HG03342 (cell line): ENCODE results near the gene KCNJ1.
A peak's percentile ranks its signal among the peaks of the same experiment; 100 is the strongest.

ENCODE experiments used
- ATAC-seq: cut with Tn5 transposase; IDR thresholded peaks from one replicate; pipeline ENCODE4 v1.9.1; 2021; ENCODE audit warnings: mild to moderate bottlenecking, moderate library complexity; ENCODE audit not compliant: unreplicated experiment

KCNJ1 gene

DNA sequence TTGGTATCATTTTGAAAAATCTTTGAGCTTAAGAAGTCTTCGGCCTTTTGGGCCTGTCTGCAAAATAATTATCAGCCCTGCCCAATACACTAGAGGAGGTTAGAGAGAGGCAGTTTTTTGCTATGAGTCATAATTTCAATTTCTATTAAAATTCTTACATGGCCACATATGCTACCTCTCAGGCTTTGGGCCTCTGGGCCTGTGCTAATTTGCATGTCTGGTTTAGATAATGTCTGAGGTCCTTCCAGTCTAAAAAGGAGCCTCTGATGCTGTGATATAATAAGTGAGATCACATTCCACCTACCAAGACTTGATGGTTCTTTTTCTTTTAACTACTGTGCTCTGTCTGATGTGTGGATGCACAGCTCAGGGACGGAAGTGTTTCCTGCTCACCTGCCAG lies 70.8 kb downstream of the KCNJ1 start:
- ATAC-seq = peak; percentile 98

DNA sequence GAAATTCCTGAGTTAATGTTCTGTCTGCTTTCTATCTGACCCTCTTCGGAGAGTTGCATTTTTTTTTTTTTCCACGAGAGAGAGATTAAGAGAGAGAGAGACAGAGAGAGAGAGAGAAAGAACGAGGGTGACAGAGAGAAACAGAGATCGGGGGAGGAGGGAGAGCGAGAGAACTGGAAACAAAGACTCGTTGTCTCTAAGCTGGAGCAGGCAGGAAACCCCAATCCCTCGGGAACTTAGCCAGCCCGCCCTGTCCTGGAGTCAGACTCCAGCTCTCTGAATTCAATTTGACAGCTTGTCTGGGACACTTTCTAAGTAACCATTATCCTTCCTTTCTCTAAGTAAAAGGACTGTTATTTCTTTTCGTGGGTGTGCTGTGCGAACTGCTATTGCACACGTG lies 76.9 kb downstream of the KCNJ1 start:
- ATAC-seq = no peak

DNA sequence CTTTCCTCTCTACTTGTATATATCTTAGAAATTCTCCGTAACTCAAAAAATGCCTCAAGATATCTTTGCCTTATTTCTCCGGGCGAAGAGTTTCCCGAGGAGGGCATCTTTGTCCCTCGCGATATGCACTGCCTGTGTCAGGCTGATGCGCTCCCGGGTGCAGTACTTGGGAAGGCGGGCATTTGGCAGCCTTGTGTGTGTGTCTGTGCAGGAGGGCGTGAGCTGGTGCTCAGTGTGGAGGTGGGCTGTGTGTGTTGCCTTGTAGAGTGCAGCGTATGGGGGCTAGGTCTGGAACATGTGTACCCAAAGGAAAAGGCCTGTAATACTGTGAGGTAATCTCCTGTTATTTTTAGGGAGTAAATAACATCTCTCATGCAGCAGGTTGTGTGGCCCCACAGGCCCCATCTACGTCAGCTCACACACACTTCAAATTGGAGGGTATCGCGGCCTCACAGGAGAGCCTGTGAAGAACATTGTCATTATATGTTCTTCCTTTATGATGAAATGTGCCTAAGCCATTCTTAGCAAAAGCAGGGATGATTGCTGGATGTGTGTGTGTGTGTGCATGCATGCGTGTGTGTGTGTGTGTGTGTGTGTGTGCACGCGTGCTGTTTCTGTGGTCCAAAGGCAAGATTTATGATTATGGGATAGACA lies 77.5 kb downstream of the KCNJ1 start:
- no peak for ATAC-seq
